ENCODE data around the gene MAPKAP1. TPM values are rescaled to one million over a fixed set of nuclear protein-coding genes. Genes with fewer than 3 reads are reported as not detected.

Gene MAPKAP1
- total RNA-seq, 4 donors from 2014 or later, result 59.0 to 98.2 (median 70.9) TPM

DNA sequence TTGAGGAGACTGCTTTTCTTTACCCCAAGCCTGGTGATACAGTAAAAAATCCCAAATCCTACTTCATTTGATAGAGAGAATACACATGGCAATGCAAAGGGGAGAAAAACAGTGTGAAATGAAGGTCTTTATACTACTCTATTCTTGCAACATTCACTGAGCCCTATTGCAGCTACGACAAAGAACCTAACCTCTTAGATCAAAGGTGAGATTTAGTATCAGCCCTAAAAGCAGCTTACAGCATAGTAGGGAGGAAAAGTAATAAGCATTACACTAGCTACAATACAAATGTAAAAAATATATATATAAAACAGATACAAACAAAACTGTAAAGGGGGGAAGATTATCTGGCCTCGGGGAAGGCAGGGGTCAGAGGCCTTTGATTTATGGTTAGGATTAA, 147.1 kb downstream of the MAPKAP1 start:
- no peaks in the 10 kb centered on the region for H3K9me3 ChIP-seq
- H3K4me3 ChIP-seq, result no peak overlapping the region
- no peaks in the 10 kb centered on the region for H3K27me3 ChIP-seq
- no peaks in the 10 kb centered on the region for H3K36me3 ChIP-seq
- H3K27ac ChIP-seq, result no peak overlapping the region
- no peak for DNase-seq
- TF ChIP-seq CTCF (IDR thresholded peaks at IDR 0.05), result no peak
- TF ChIP-seq POLR2A (IDR thresholded peaks at IDR 0.05), result no peak
- H3K4me1 ChIP-seq, result peaks cover 0 to 6% (median 2%) of the 10 kb centered on the region in 4 donors

DNA sequence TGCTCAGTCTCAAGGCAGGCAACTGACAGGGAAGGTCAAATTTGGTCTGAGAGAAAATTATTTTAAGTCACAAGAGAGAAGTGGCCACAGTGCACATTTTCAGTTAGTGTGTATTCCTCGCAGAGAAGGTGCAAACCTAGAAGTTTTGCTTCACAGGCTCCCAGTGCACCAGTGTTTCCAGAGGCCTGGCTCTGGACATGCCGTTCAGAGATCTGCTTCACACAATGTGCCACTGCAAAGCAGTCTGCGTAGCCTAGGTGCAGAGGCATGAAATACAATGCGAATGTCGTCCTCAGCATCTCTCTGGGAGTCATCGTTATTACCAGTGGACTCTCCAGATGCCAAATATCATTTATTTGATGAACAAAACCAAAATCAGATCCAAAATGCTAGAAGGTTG, 147.8 kb downstream of the MAPKAP1 start:
- TF ChIP-seq POLR2A (IDR thresholded peaks at IDR 0.05) (no peak), CTCF (IDR thresholded peaks at IDR 0.05) (no peak)
- Histone ChIP-seq H3K27ac (no peak overlapping the region), H3K27me3 (no peaks in the 10 kb centered on the region), H3K9me3 (no peaks in the 10 kb centered on the region), H3K4me1 (peaks cover 0 to 6% (median 2%) of the 10 kb centered on the region in 4 donors), H3K36me3 (no peaks in the 10 kb centered on the region), H3K4me3 (no peak overlapping the region)
- no peak for DNase-seq

GRCh38 chr9:125558453-125559092, 148.4 kb downstream of the MAPKAP1 start:
- Histone ChIP-seq H3K27ac (no peak overlapping the region), H3K4me1 (peaks cover 0 to 6% (median 2%) of the 10 kb centered on the region in 4 donors), H3K9me3 (no peaks in the 10 kb centered on the region), H3K36me3 (no peaks in the 10 kb centered on the region), H3K27me3 (no peaks in the 10 kb centered on the region), H3K4me3 (no peak overlapping the region)
- peak in 2 of 3 donors; percentile 48 to 87 for DNase-seq
- TF ChIP-seq POLR2A (IDR thresholded peaks at IDR 0.05) (no peak), CTCF (IDR thresholded peaks at IDR 0.05) (peak; percentile 47 to 90 (median 82))

GRCh38 chr9:125556046-125556721, 150.8 kb downstream of the MAPKAP1 start:
- no peak for DNase-seq
- H3K4me1 ChIP-seq, result peaks cover 0 to 3% (median 0%) of the 10 kb centered on the region in 4 donors
- H3K9me3 ChIP-seq, result no peaks in the 10 kb centered on the region
- no peaks in the 10 kb centered on the region for H3K36me3 ChIP-seq
- no peak overlapping the region for H3K4me3 ChIP-seq
- H3K27me3 ChIP-seq, result no peaks in the 10 kb centered on the region
- TF ChIP-seq POLR2A (IDR thresholded peaks at IDR 0.05) (no peak), CTCF (IDR thresholded peaks at IDR 0.05) (no peak)
- H3K27ac ChIP-seq, result no peak overlapping the region

GRCh38 chr9:125554726-125555125, 152.3 kb downstream of the MAPKAP1 start:
- H3K36me3 ChIP-seq, result no peaks in the 10 kb centered on the region
- DNase-seq, result no peak
- H3K27ac ChIP-seq, result no peak overlapping the region
- peaks cover 0 to 4% (median 0%) of the 10 kb centered on the region in 4 donors for H3K4me1 ChIP-seq
- TF ChIP-seq CTCF (IDR thresholded peaks at IDR 0.05) (no peak), POLR2A (IDR thresholded peaks at IDR 0.05) (no peak)
- H3K27me3 ChIP-seq, result no peaks in the 10 kb centered on the region
- no peak overlapping the region for H3K4me3 ChIP-seq
- no peaks in the 10 kb centered on the region for H3K9me3 ChIP-seq

Data from Peyer's patch (tissue), 4 donors.